H9 (cell line): Measurements from ENCODE around the gene PPFIBP1. TPM values are rescaled to one million over a fixed set of nuclear protein-coding genes. Genes with fewer than 3 reads are reported as not detected.

Experiments
- DNase-seq: peaks from one replicate; pipeline ENCODE4 v3.0.0-alpha.2; 2017
- H2AFZ ChIP-seq: one replicate; pipeline ENCODE4 v1.6.1; 2013; ENCODE audit warnings: mild to moderate bottlenecking, low read length, control low read depth, moderate library complexity
- H2AK5ac ChIP-seq: 2 replicates; pipeline ENCODE4 v1.6.1; 2013; ENCODE audit warnings: low read length, control low read depth, mixed read lengths; ENCODE audit not compliant: insufficient read length
- H2BK120ac ChIP-seq: one replicate; pipeline ENCODE4 v1.6.1; 2013; ENCODE audit warnings: low read depth, mild to moderate bottlenecking, low read length, control low read depth, inconsistent platforms; ENCODE audit not compliant: poor library complexity, severe bottlenecking
- H2BK12ac ChIP-seq: 2 replicates; pipeline ENCODE4 v1.6.1; 2013; ENCODE audit warnings: low read length, control low read depth, mixed read lengths, low read depth; ENCODE audit not compliant: insufficient read length
- H2BK15ac ChIP-seq: 2 replicates; pipeline ENCODE4 v1.6.1; 2013; ENCODE audit warnings: low read depth, low read length, control low read depth
- H2BK20ac ChIP-seq: one replicate; pipeline ENCODE4 v1.6.1; 2013; ENCODE audit warnings: low read depth, mild to moderate bottlenecking, low read length, control low read depth, inconsistent platforms; ENCODE audit not compliant: poor library complexity, severe bottlenecking
- H2BK5ac ChIP-seq: 2 replicates; pipeline ENCODE4 v1.6.1; 2013; ENCODE audit warnings: low read length, control low read depth, mixed read lengths; ENCODE audit not compliant: insufficient read length
- H3K14ac ChIP-seq: 2 replicates; pipeline ENCODE4 v1.6.1; 2013; ENCODE audit warnings: low read length, control low read depth; ENCODE audit not compliant: insufficient read depth
- H3K18ac ChIP-seq: 2 replicates; pipeline ENCODE4 v1.6.1; 2013; ENCODE audit warnings: low read depth, mild to moderate bottlenecking, mixed read lengths, low read length, control low read depth; ENCODE audit not compliant: insufficient read length
- H3K23ac ChIP-seq: 2 replicates; pipeline ENCODE4 v1.6.1; 2013; ENCODE audit warnings: low read length, control low read depth, mixed read lengths, low read depth; ENCODE audit not compliant: insufficient read length
- H3K23me2 ChIP-seq: 2 replicates; pipeline ENCODE4 v1.6.1; 2013; ENCODE audit warnings: low read depth, mild to moderate bottlenecking, mixed read lengths, low read length, control low read depth; ENCODE audit not compliant: insufficient read length, poor library complexity, severe bottlenecking
- H3K27ac ChIP-seq: 2 replicates; pipeline ENCODE4 v1.5.1; 2013; ENCODE audit warnings: low read length, control low read depth, mixed read lengths, low read depth; ENCODE audit not compliant: insufficient read length
- H3K27me3 ChIP-seq: 2 replicates; pipeline ENCODE4 v1.6.1; 2013; ENCODE audit warnings: low read length, control low read depth, inconsistent platforms; ENCODE audit not compliant: insufficient read depth
- H3K4ac ChIP-seq: 2 replicates; pipeline ENCODE4 v1.6.1; 2013; ENCODE audit warnings: low read depth, mild to moderate bottlenecking, control low read depth, inconsistent platforms, low read length, moderate library complexity
- H3K4me1 ChIP-seq: 2 replicates; pipeline ENCODE4 v1.6.1; 2013; ENCODE audit warnings: low read length, control low read depth, inconsistent platforms; ENCODE audit not compliant: insufficient read depth
- H3K4me2 ChIP-seq: 2 replicates; pipeline ENCODE4 v1.6.1; 2013; ENCODE audit warnings: low read length, control low read depth, mixed read lengths; ENCODE audit not compliant: insufficient read length, insufficient read depth
- H3K56ac ChIP-seq: 2 replicates; pipeline ENCODE4 v1.6.1; 2013; ENCODE audit warnings: low read depth, mild to moderate bottlenecking, mixed read lengths, low read length, control low read depth; ENCODE audit not compliant: insufficient read length
- H3K79me1 ChIP-seq: 2 replicates; pipeline ENCODE4 v1.6.1; 2013; ENCODE audit warnings: low read depth, mild to moderate bottlenecking, moderate library complexity, low read length, control low read depth, inconsistent platforms; ENCODE audit not compliant: insufficient read depth, poor library complexity, severe bottlenecking
- H3K79me2 ChIP-seq: 2 replicates; pipeline ENCODE4 v1.6.1; 2013; ENCODE audit warnings: low read length, control low read depth, inconsistent platforms; ENCODE audit not compliant: insufficient read depth
- H3K9ac ChIP-seq: 2 replicates; pipeline ENCODE4 v1.6.1; 2013; ENCODE audit warnings: low read length, control low read depth, mixed read lengths; ENCODE audit not compliant: insufficient read length; ENCODE audit errors: extremely low read depth
- H3K9me3 ChIP-seq: one replicate; pipeline ENCODE4 v1.6.1; 2013; ENCODE audit warnings: low read depth, low read length, inconsistent platforms; ENCODE audit not compliant: control insufficient read depth
- H3T11ph ChIP-seq: one replicate; pipeline ENCODE4 v1.6.1; 2013; ENCODE audit warnings: mild to moderate bottlenecking, low read length, control low read depth, inconsistent platforms
- H4K20me1 ChIP-seq: one replicate; pipeline ENCODE4 v1.6.1; 2013; ENCODE audit not compliant: control insufficient read depth, insufficient read length, insufficient read depth
- H4K5ac ChIP-seq: 2 replicates; pipeline ENCODE4 v1.6.1; 2013; ENCODE audit warnings: low read depth, mild to moderate bottlenecking, mixed read lengths, low read length, control low read depth; ENCODE audit not compliant: insufficient read length
- H4K8ac ChIP-seq: replicated peaks from 2 replicates; pipeline ENCODE4 v1.6.1; 2013; ENCODE audit warnings: low read length, control low read depth, mixed read lengths, low read depth; ENCODE audit not compliant: insufficient read length
- H4K91ac ChIP-seq: 2 replicates; pipeline ENCODE4 v1.6.1; 2013; ENCODE audit warnings: low read depth, mild to moderate bottlenecking, moderate library complexity, mixed read lengths, low read length, control low read depth; ENCODE audit not compliant: insufficient read length
- H3K27ac Mint-ChIP-seq, 3 experiments: 2 replicates in 2 of 3; 3 replicates in 1 of 3; pipeline ENCODE4 v1.8.0; 2020 to 2021; ENCODE audit warnings: mixed read lengths in 3 of 3, mild to moderate bottlenecking in 1 of 3, moderate library complexity in 1 of 3
- H3K27me3 Mint-ChIP-seq: 2 replicates; pipeline ENCODE4 v1.8.0; 2021; ENCODE audit warnings: low read depth, mild to moderate bottlenecking, moderate library complexity, mixed read lengths
- H3K36me3 Mint-ChIP-seq, 3 experiments: 2 replicates in 2 of 3; 3 replicates in 1 of 3; pipeline ENCODE4 v1.8.0; 2020 to 2021; ENCODE audit warnings: low read depth in 3 of 3, mixed read lengths in 3 of 3; ENCODE audit not compliant: insufficient read depth in 1 of 3
- H3K4me1 Mint-ChIP-seq, 2 experiments: 2 replicates each; pipeline ENCODE4 v1.8.0; 2020; ENCODE audit warnings: mixed read lengths in 2 of 2
- H3K4me3 Mint-ChIP-seq, 2 experiments: 2 replicates in 1 of 2; 3 replicates in 1 of 2; pipeline ENCODE4 v1.8.0; 2020 to 2021; ENCODE audit warnings: mild to moderate bottlenecking in 2 of 2, mixed read lengths in 2 of 2, moderate library complexity in 1 of 2
- H3K9me3 Mint-ChIP-seq, 2 experiments: 2 replicates in 1 of 2; 3 replicates in 1 of 2; pipeline ENCODE4 v1.8.0; 2020; ENCODE audit warnings: mild to moderate bottlenecking in 2 of 2, mixed read lengths in 2 of 2, moderate library complexity in 1 of 2
- CTCF ChIP-seq: fragments of 200-600 bp; sonication (generic); conservative IDR thresholded peaks from 3 replicates; pipeline ENCODE4 v1.8.0; 2021; ENCODE audit warnings: antibody characterized with exemption, mild to moderate bottlenecking
- WGBS: extraction: QIAGEN DNeasy Blood & Tissue Kit; methylation state at CpG from one replicate; pipeline ENCODE4 v1.1.7; 2013; ENCODE audit warnings: missing lambda C conversion rate, low lambda C conversion rate, mixed read lengths; ENCODE audit not compliant: insufficient read length; ENCODE audit errors: extremely low coverage; 5-methylcytosine and 5-hydroxymethylcytosine counted together
- total RNA-seq: library from RNA; stranded (reverse); gene quantifications from 2 replicates; pipeline ENCODE4 v1.2.1, GENCODE V29; 2021

Gene PPFIBP1
- total RNA-seq, 1 experiment from 2014 or later = 29.2 TPM

- H2AK5ac ChIP-seq = no peak overlapping the region
- H3K23ac ChIP-seq = no peak overlapping the region
- no peak overlapping the region for H4K91ac ChIP-seq
- TF ChIP-seq CTCF = no peak
- H3K4me3 Mint-ChIP-seq = no peak overlapping the region
- H3K18ac ChIP-seq = no peak overlapping the region
- H2BK120ac ChIP-seq = no peak overlapping the region
- no peak overlapping the region for H3K14ac ChIP-seq
- H3K27ac ChIP-seq = no peak overlapping the region
- H3T11ph ChIP-seq = no peak overlapping the region
- H3K56ac ChIP-seq = no peak overlapping the region
- no peaks in the 10 kb centered on the region for H3K9me3 ChIP-seq
- no peak overlapping the region for H3K27ac Mint-ChIP-seq
- H3K79me2 ChIP-seq = no peaks in the 10 kb centered on the region
- no peak overlapping the region for H2AFZ ChIP-seq
- H2BK12ac ChIP-seq = no peak overlapping the region
- no peak overlapping the region for H3K4ac ChIP-seq
- H3K9ac ChIP-seq = no peak overlapping the region
- no peak overlapping the region for H4K8ac ChIP-seq
- H2BK5ac ChIP-seq = no peak overlapping the region
- no peaks in the 10 kb centered on the region for H3K23me2 ChIP-seq
- DNase-seq = no peak
- H2BK20ac ChIP-seq = no peak overlapping the region
- no peak overlapping the region for H4K5ac ChIP-seq
- H4K20me1 ChIP-seq = no peaks in the 10 kb centered on the region
- WGBS = no CpG with 5 or more reads among the region's 3 CpGs
- no peaks in the 10 kb centered on the region for H3K4me1 ChIP-seq
- peaks cover 0 to 8% (median 6%) of the 10 kb centered on the region in 3 experiments; a peak in 4 of 7 replicates for H3K36me3 Mint-ChIP-seq
- H3K4me2 ChIP-seq = no peak overlapping the region
- peaks cover 3% of the 10 kb centered on the region for H3K79me1 ChIP-seq
- H3K27me3 Mint-ChIP-seq = no peaks in the 10 kb centered on the region
- H3K27me3 ChIP-seq = no peaks in the 10 kb centered on the region
- H3K9me3 Mint-ChIP-seq = peaks cover 0 to 3% of the 10 kb centered on the region in 2 experiments; a peak in 2 of 5 replicates
- peaks cover 3 to 14% of the 10 kb centered on the region in 2 experiments; a peak in 2 of 4 replicates for H3K4me1 Mint-ChIP-seq
- no peak overlapping the region for H2BK15ac ChIP-seq
Measured at GRCh38 chr12:27614866-27615265, 90.9 kb downstream of the PPFIBP1 start.
